ENCODE data around the gene IGSF23.

GRCh38 chr19:44607917-44608316 lies 5.4 kb upstream of the IGSF23 start:
- TF ChIP-seq CTCF (IDR thresholded peaks at IDR 0.05): no peak
- no peak for TF ChIP-seq POLR2AphosphoS5 (IDR thresholded peaks at IDR 0.05)
- no peak for TF ChIP-seq POLR2A (IDR thresholded peaks at IDR 0.05)
